GM23338 (cell line): Measurements from ENCODE around the gene DDX23. TPM values are rescaled to one million over a fixed set of nuclear protein-coding genes. Genes with fewer than 3 reads are reported as not detected.

Source experiments
- ATAC-seq: fragments of 200-7000 bp; cut with Tn5 transposase; 3 replicates; pipeline ENCODE4 v1.9.1; 2020
- DNase-seq: peaks from one replicate; pipeline ENCODE4 v3.0.0-alpha.2; 2015; ENCODE audit warnings: low spot score
- H2AFZ ChIP-seq: fragments of 200-600 bp; sonication (generic); 2 replicates; pipeline ENCODE4 v1.8.0; 2016; ENCODE audit warnings: antibody characterized with exemption, mild to moderate bottlenecking, moderate library complexity
- H3F3A ChIP-seq: fragments of 200-600 bp; sonication (generic); replicated peaks from 2 replicates; pipeline ENCODE4 v1.8.0; 2017; ENCODE audit warnings: antibody characterized with exemption, mixed run types, low read depth
- H3K27ac ChIP-seq: fragments of 200-600 bp; sonication (generic); 2 replicates; pipeline ENCODE4 v1.6.1; 2016; ENCODE audit warnings: low read depth
- H3K27me3 ChIP-seq: fragments of 200-600 bp; sonication (generic); 2 replicates; pipeline ENCODE4 v1.8.0; 2016; ENCODE audit warnings: mild to moderate bottlenecking, mixed run types, moderate library complexity; ENCODE audit not compliant: insufficient read depth
- H3K36me3 ChIP-seq: fragments of 200-600 bp; sonication (generic); 2 replicates; pipeline ENCODE4 v1.8.0; 2016; ENCODE audit warnings: mild to moderate bottlenecking; ENCODE audit not compliant: insufficient read depth
- H3K4me1 ChIP-seq: fragments of 200-600 bp; sonication (generic); 2 replicates; pipeline ENCODE4 v1.8.0; 2016; ENCODE audit warnings: mild to moderate bottlenecking, moderate library complexity; ENCODE audit not compliant: insufficient read depth
- H3K4me2 ChIP-seq: fragments of 200-600 bp; sonication (generic); 2 replicates; pipeline ENCODE4 v1.7.1; 2017; ENCODE audit warnings: mixed run types
- H3K4me3 ChIP-seq: fragments of 200-600 bp; sonication (generic); 2 replicates; pipeline ENCODE4 v1.6.1; 2016; ENCODE audit warnings: mixed run types
- H3K79me2 ChIP-seq: fragments of 200-600 bp; sonication (generic); replicated peaks from 2 replicates; pipeline ENCODE4 v1.8.0; 2017; ENCODE audit warnings: mild to moderate bottlenecking; ENCODE audit not compliant: insufficient read depth
- H3K9me2 ChIP-seq: fragments of 200-600 bp; sonication (generic); 2 replicates; pipeline ENCODE4 v1.8.0; 2017; ENCODE audit not compliant: insufficient read depth
- H4K20me1 ChIP-seq: fragments of 200-600 bp; sonication (generic); replicated peaks from 2 replicates; pipeline ENCODE4 v1.8.0; 2017; ENCODE audit warnings: mild to moderate bottlenecking; ENCODE audit not compliant: insufficient read depth
- H3K27ac Mint-ChIP-seq: 2 replicates; pipeline ENCODE4 v1.8.0; 2020; ENCODE audit warnings: inconsistent platforms, mild to moderate bottlenecking, moderate library complexity, mixed read lengths
- H3K27me3 Mint-ChIP-seq: 3 replicates; pipeline ENCODE4 v1.8.0; 2022; ENCODE audit warnings: low read depth, mild to moderate bottlenecking, moderate library complexity, mixed read lengths, inconsistent platforms; ENCODE audit not compliant: insufficient read depth, poor library complexity
- H3K36me3 Mint-ChIP-seq: 3 replicates; pipeline ENCODE4 v1.8.0; 2021; ENCODE audit warnings: low read depth, mild to moderate bottlenecking, inconsistent platforms, moderate library complexity, mixed read lengths
- H3K4me1 Mint-ChIP-seq: 3 replicates; pipeline ENCODE4 v1.8.0; 2020; ENCODE audit warnings: mild to moderate bottlenecking, inconsistent platforms, mixed read lengths
- H3K4me3 Mint-ChIP-seq: 3 replicates; pipeline ENCODE4 v1.8.0; 2021; ENCODE audit warnings: moderate library complexity, mild to moderate bottlenecking, inconsistent platforms, mixed read lengths
- H3K9me3 Mint-ChIP-seq: 3 replicates; pipeline ENCODE4 v1.8.0; 2020; ENCODE audit warnings: moderate library complexity, mild to moderate bottlenecking, inconsistent platforms, mixed read lengths
- CREB1 ChIP-seq: fragments of 250-450 bp; sonication (Bioruptor Pico); IDR thresholded peaks from 2 replicates; pipeline ENCODE4 v1.5.0; 2020; ENCODE audit warnings: low read depth, mild to moderate bottlenecking, moderate library complexity
- EZH2 ChIP-seq: fragments of 200-600 bp; sonication (generic); IDR thresholded peaks from one replicate; pipeline ENCODE4 v1.8.0; 2017; ENCODE audit warnings: antibody characterized with exemption, mild to moderate bottlenecking, low read depth; ENCODE audit not compliant: unreplicated experiment
- EZH2phosphoT487 ChIP-seq: fragments of 200-600 bp; sonication (generic); IDR thresholded peaks from one replicate; pipeline ENCODE4 v1.8.1; 2018; ENCODE audit warnings: antibody characterized with exemption; ENCODE audit not compliant: unreplicated experiment
- JUNB ChIP-seq: IDR thresholded peaks from one replicate; pipeline ENCODE4 v1.6.1; 2016; ENCODE audit warnings: antibody characterized with exemption; ENCODE audit not compliant: unreplicated experiment
- NANOG ChIP-seq: IDR thresholded peaks from 2 replicates; pipeline ENCODE4 v1.6.1; 2016; ENCODE audit warnings: antibody characterized with exemption, borderline replicate concordance
- POLR2AphosphoS5 ChIP-seq: IDR thresholded peaks from 2 replicates; pipeline ENCODE4 v1.6.1; 2016; ENCODE audit warnings: antibody characterized with exemption, low read depth
- STAT1 ChIP-seq: IDR thresholded peaks from one replicate; pipeline ENCODE4 v1.6.1; 2016; ENCODE audit warnings: antibody characterized with exemption; ENCODE audit not compliant: unreplicated experiment
- ZNF114 ChIP-seq: fragments of 250-450 bp; sonication (Bioruptor Pico); IDR thresholded peaks from 2 replicates; pipeline ENCODE4 v1.5.0; 2020; ENCODE audit warnings: mild to moderate bottlenecking, moderate library complexity
- ZNF331 ChIP-seq: fragments of 250-450 bp; sonication (Bioruptor Pico); IDR thresholded peaks from 2 replicates; pipeline ENCODE4 v1.5.0; 2020; ENCODE audit warnings: low read depth, mild to moderate bottlenecking, moderate library complexity
- polyA plus RNA-seq: library from polyadenylated mRNA; unstranded; fragments of >200 nt; fragmentation: Nextera tagmentation; extraction: Ambion mirVana; gene quantifications from 2 replicates; pipeline ENCODE4 v1.2.1, GENCODE V29; 2016
- total RNA-seq: library from RNA; depleted of rRNA; stranded (reverse); fragments of >200 nt; shearing (Covaris generic); gene quantifications from 2 replicates; pipeline ENCODE4 v1.2.3, GENCODE V29; 2014
- TF ChIP-seq, protein P1 (sequence below): IDR thresholded peaks from one replicate; pipeline ENCODE4 v1.6.1; 2018; ENCODE audit warnings: antibody characterized with exemption; ENCODE audit not compliant: unreplicated experiment
- TF ChIP-seq, protein P2 (sequence below): IDR thresholded peaks from 2 replicates; pipeline ENCODE4 v1.6.1; 2016; ENCODE audit warnings: antibody characterized with exemption
- TF ChIP-seq, protein P3 (sequence below): fragments of 250-450 bp; sonication (Bioruptor Pico); IDR thresholded peaks from 2 replicates; pipeline ENCODE4 v1.5.0; 2020; ENCODE audit warnings: mild to moderate bottlenecking, moderate library complexity
- TF ChIP-seq, protein P4 (sequence below), 2 experiments: fragments of 200-600 bp in 1 of 2; sonication (generic) in 1 of 2; conservative IDR thresholded peaks; 2 replicates each; pipeline versions ENCODE4 v1.5.1 to v1.6.1; 2016 to 2017; ENCODE audit warnings: antibody characterized with exemption in 2 of 2, low read depth in 2 of 2, mild to moderate bottlenecking in 2 of 2, moderate library complexity in 1 of 2

The DDX23 gene
- total and polyA plus RNA-seq, 2 experiments from 2014 or later: 31.7 to 78.5 TPM

DNA sequence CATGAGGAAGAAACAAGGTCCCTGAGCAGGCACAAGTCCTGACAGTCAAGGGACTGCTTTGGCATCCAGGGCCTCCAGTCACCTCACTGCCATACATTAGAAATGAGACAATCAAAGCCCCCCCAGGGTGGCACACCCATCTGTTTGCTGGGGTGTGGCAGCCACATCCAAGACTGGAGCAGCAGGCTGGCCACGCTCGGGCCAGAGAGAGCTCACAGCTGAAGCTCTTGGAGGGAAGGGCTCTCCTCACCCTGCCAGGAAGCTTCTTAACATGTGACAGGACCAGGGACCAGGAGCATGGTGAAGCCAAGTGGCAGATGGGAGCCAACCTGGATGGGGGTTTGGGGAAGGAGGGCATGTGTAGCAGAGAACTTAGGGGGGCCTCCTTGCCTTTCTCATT, 23.7 kb downstream of the DDX23 start:
- ATAC-seq: no peak
- H3K27ac Mint-ChIP-seq: no peak overlapping the region
- Histone ChIP-seq H3K36me3 (peaks cover 26% of the 10 kb centered on the region), H4K20me1 (peaks cover 9% of the 10 kb centered on the region; the same call in 1 of the 2 replicates), H3K9me2 (no peaks in the 10 kb centered on the region), H3K79me2 (no peaks in the 10 kb centered on the region), H3K27ac (no peak overlapping the region), H3K4me1 (peaks cover 5% of the 10 kb centered on the region; the same call in 1 of the 2 replicates), H3K27me3 (no peaks in the 10 kb centered on the region), H3K4me3 (no peak overlapping the region), H3K4me2 (no peak overlapping the region), H3F3A (no peaks in the 10 kb centered on the region), H2AFZ (no peak overlapping the region)
- H3K9me3 Mint-ChIP-seq: no peaks in the 10 kb centered on the region; the same call in 1 of the 3 replicates
- H3K36me3 Mint-ChIP-seq: peaks cover 56% of the 10 kb centered on the region
- DNase-seq: no peak
- H3K4me1 Mint-ChIP-seq: peaks cover 12% of the 10 kb centered on the region
- H3K27me3 Mint-ChIP-seq: peaks cover 6% of the 10 kb centered on the region
- TF ChIP-seq POLR2AphosphoS5: no peak
- TF ChIP-seq NANOG: no peak
- TF ChIP-seq, protein P1, sequence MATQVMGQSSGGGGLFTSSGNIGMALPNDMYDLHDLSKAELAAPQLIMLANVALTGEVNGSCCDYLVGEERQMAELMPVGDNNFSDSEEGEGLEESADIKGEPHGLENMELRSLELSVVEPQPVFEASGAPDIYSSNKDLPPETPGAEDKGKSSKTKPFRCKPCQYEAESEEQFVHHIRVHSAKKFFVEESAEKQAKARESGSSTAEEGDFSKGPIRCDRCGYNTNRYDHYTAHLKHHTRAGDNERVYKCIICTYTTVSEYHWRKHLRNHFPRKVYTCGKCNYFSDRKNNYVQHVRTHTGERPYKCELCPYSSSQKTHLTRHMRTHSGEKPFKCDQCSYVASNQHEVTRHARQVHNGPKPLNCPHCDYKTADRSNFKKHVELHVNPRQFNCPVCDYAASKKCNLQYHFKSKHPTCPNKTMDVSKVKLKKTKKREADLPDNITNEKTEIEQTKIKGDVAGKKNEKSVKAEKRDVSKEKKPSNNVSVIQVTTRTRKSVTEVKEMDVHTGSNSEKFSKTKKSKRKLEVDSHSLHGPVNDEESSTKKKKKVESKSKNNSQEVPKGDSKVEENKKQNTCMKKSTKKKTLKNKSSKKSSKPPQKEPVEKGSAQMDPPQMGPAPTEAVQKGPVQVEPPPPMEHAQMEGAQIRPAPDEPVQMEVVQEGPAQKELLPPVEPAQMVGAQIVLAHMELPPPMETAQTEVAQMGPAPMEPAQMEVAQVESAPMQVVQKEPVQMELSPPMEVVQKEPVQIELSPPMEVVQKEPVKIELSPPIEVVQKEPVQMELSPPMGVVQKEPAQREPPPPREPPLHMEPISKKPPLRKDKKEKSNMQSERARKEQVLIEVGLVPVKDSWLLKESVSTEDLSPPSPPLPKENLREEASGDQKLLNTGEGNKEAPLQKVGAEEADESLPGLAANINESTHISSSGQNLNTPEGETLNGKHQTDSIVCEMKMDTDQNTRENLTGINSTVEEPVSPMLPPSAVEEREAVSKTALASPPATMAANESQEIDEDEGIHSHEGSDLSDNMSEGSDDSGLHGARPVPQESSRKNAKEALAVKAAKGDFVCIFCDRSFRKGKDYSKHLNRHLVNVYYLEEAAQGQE: no peak
- TF ChIP-seq, protein P2, sequence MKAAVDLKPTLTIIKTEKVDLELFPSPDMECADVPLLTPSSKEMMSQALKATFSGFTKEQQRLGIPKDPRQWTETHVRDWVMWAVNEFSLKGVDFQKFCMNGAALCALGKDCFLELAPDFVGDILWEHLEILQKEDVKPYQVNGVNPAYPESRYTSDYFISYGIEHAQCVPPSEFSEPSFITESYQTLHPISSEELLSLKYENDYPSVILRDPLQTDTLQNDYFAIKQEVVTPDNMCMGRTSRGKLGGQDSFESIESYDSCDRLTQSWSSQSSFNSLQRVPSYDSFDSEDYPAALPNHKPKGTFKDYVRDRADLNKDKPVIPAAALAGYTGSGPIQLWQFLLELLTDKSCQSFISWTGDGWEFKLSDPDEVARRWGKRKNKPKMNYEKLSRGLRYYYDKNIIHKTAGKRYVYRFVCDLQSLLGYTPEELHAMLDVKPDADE: no peak
- TF ChIP-seq JUNB: no peak
- TF ChIP-seq, protein P3, sequence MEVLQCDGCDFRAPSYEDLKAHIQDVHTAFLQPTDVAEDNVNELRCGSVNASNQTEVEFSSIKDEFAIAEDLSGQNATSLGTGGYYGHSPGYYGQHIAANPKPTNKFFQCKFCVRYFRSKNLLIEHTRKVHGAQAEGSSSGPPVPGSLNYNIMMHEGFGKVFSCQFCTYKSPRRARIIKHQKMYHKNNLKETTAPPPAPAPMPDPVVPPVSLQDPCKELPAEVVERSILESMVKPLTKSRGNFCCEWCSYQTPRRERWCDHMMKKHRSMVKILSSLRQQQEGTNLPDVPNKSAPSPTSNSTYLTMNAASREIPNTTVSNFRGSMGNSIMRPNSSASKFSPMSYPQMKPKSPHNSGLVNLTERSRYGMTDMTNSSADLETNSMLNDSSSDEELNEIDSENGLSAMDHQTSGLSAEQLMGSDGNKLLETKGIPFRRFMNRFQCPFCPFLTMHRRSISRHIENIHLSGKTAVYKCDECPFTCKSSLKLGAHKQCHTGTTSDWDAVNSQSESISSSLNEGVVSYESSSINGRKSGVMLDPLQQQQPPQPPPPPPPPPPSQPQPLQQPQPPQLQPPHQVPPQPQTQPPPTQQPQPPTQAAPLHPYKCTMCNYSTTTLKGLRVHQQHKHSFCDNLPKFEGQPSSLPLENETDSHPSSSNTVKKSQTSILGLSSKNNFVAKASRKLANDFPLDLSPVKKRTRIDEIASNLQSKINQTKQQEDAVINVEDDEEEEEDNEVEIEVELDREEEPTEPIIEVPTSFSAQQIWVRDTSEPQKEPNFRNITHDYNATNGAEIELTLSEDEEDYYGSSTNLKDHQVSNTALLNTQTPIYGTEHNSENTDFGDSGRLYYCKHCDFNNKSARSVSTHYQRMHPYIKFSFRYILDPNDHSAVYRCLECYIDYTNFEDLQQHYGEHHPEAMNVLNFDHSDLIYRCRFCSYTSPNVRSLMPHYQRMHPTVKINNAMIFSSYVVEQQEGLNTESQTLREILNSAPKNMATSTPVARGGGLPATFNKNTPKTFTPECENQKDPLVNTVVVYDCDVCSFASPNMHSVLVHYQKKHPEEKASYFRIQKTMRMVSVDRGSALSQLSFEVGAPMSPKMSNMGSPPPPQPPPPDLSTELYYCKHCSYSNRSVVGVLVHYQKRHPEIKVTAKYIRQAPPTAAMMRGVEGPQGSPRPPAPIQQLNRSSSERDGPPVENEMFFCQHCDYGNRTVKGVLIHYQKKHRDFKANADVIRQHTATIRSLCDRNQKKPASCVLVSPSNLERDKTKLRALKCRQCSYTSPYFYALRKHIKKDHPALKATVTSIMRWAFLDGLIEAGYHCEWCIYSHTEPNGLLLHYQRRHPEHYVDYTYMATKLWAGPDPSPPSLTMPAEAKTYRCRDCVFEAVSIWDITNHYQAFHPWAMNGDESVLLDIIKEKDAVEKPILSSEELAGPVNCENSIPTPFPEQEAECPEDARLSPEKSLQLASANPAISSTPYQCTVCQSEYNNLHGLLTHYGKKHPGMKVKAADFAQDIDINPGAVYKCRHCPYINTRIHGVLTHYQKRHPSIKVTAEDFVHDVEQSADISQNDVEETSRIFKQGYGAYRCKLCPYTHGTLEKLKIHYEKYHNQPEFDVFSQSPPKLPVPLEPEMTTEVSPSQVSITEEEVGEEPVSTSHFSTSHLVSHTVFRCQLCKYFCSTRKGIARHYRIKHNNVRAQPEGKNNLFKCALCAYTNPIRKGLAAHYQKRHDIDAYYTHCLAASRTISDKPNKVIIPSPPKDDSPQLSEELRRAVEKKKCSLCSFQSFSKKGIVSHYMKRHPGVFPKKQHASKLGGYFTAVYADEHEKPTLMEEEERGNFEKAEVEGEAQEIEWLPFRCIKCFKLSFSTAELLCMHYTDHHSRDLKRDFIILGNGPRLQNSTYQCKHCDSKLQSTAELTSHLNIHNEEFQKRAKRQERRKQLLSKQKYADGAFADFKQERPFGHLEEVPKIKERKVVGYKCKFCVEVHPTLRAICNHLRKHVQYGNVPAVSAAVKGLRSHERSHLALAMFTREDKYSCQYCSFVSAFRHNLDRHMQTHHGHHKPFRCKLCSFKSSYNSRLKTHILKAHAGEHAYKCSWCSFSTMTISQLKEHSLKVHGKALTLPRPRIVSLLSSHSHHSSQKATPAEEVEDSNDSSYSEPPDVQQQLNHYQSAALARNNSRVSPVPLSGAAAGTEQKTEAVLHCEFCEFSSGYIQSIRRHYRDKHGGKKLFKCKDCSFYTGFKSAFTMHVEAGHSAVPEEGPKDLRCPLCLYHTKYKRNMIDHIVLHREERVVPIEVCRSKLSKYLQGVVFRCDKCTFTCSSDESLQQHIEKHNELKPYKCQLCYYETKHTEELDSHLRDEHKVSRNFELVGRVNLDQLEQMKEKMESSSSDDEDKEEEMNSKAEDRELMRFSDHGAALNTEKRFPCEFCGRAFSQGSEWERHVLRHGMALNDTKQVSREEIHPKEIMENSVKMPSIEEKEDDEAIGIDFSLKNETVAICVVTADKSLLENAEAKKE: no peak
- TF ChIP-seq ZNF114: no peak
- TF ChIP-seq, protein P4, sequence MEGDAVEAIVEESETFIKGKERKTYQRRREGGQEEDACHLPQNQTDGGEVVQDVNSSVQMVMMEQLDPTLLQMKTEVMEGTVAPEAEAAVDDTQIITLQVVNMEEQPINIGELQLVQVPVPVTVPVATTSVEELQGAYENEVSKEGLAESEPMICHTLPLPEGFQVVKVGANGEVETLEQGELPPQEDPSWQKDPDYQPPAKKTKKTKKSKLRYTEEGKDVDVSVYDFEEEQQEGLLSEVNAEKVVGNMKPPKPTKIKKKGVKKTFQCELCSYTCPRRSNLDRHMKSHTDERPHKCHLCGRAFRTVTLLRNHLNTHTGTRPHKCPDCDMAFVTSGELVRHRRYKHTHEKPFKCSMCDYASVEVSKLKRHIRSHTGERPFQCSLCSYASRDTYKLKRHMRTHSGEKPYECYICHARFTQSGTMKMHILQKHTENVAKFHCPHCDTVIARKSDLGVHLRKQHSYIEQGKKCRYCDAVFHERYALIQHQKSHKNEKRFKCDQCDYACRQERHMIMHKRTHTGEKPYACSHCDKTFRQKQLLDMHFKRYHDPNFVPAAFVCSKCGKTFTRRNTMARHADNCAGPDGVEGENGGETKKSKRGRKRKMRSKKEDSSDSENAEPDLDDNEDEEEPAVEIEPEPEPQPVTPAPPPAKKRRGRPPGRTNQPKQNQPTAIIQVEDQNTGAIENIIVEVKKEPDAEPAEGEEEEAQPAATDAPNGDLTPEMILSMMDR (conservative IDR thresholded peaks at IDR 0.05; ENCODE audit: low read depth in 2 of 2): no peak
- TF ChIP-seq ZNF331 (CRISPR knock-in tag): no peak
- no peak for TF ChIP-seq STAT1
- no peak for TF ChIP-seq EZH2phosphoT487
- no peak for TF ChIP-seq CREB1 (CRISPR knock-in tag)
- TF ChIP-seq EZH2: no peak
- H3K4me3 Mint-ChIP-seq: no peak overlapping the region
